Uterus (tissue), 2 donors: ENCODE measurements around the gene ARCN1.

ENCODE experiments used
- CTCF ChIP-seq, 4 experiments: fragments of 200-600 bp in 2 of 4; fragments of 450-650 bp in 2 of 4; sonication (generic) in 2 of 4; IDR thresholded peaks; one replicate each; pipeline ENCODE4 v1.5.1; 2016 to 2019; ENCODE audit warnings: antibody characterized with exemption in 4 of 4, mild to moderate bottlenecking in 2 of 4, moderate library complexity in 1 of 4
- POLR2A ChIP-seq, 2 donors: fragments of 450-650 bp; IDR thresholded peaks; one replicate each; pipeline ENCODE4 v1.6.1; 2016; ENCODE audit warnings: antibody characterized with exemption in 2 of 2, mild to moderate bottlenecking in 1 of 2, moderate library complexity in 1 of 2

GRCh38 chr11:118528511-118528910, 43.7 kb upstream of the ARCN1 start:
- TF ChIP-seq CTCF (IDR thresholded peaks at IDR 0.05) (no peak), POLR2A (IDR thresholded peaks at IDR 0.05) (no peak)
